Right hindlimb (tissue), 1 donor: ENCODE data around the gene KRTAP10-6.
"Not testable (repeated sequence)": the region's sequence is repeated elsewhere in the genome, so short reads cannot be mapped to it uniquely, and the experiment has no call there.

Source experiments
- DNase-seq: peaks from one replicate; pipeline ENCODE4 v3.0.0-alpha.2; 2018

The KRTAP10-6 gene

GRCh38 chr21:44592446-44593311 lies at the start of gene KRTAP10-6:
KRTAP10-6 (minus strand) TSS chr21:44592505; CDS start chr21:44592484, 21 bp downstream.
- no peak for DNase-seq

GRCh38 chr21:44640761-44641160 lies 48.5 kb upstream of the KRTAP10-6 start:
- no peak for DNase-seq

GRCh38 chr21:44639331-44639655 lies 47.0 kb upstream of the KRTAP10-6 start:
- no peak for DNase-seq

- not testable (repeated sequence) for DNase-seq
These were observed 46.4 kb upstream of the KRTAP10-6 start for GRCh38 chr21:44638506-44639330.

- DNase-seq = not testable (repeated sequence)
These were observed 45.6 kb upstream of the KRTAP10-6 start for GRCh38 chr21:44637851-44638348.

GRCh38 chr21:44637018-44637850 lies 44.9 kb upstream of the KRTAP10-6 start, which contains the start of gene KRTAP10-10:
KRTAP10-10 (plus strand) TSS chr21:44637356; CDS start chr21:44637418, 62 bp downstream.
- no peak for DNase-seq

- no peak for DNase-seq
These were observed 44.1 kb upstream of the KRTAP10-6 start for GRCh38 chr21:44636209-44637017.

GRCh38 chr21:44632067-44632466 lies 39.8 kb upstream of the KRTAP10-6 start:
- DNase-seq = no peak

GRCh38 chr21:44630440-44630839 lies 38.1 kb upstream of the KRTAP10-6 start:
- no peak for DNase-seq

GRCh38 chr21:44628707-44629391 lies 36.5 kb upstream of the KRTAP10-6 start:
- DNase-seq = no peak

- DNase-seq = not testable (repeated sequence)
These were observed 35.5 kb upstream of the KRTAP10-6 start for GRCh38 chr21:44627831-44628233.

GRCh38 chr21:44627181-44627822 lies 35.0 kb upstream of the KRTAP10-6 start:
- not testable (repeated sequence) for DNase-seq

- DNase-seq = no peak
These were observed 34.4 kb upstream of the KRTAP10-6 start, which contains the start of gene KRTAP10-9 for GRCh38 chr21:44626673-44627143. KRTAP10-9 (plus strand) TSS chr21:44627093; CDS start chr21:44627172, 79 bp downstream.

- no peak for DNase-seq
These were observed 34.0 kb upstream of the KRTAP10-6 start for GRCh38 chr21:44626262-44626661.

GRCh38 chr21:44625756-44626155 lies 33.5 kb upstream of the KRTAP10-6 start:
- DNase-seq = no peak

- DNase-seq = no peak
These were observed 31.3 kb upstream of the KRTAP10-6 start for GRCh38 chr21:44623575-44623974.

- DNase-seq = no peak
These were observed 27.6 kb upstream of the KRTAP10-6 start for GRCh38 chr21:44619886-44620285.

- DNase-seq = no peak
These were observed 26.6 kb upstream of the KRTAP10-6 start for GRCh38 chr21:44618909-44619308.

- DNase-seq = no peak
These were observed 26.2 kb upstream of the KRTAP10-6 start for GRCh38 chr21:44618504-44618903.

- no peak for DNase-seq
These were observed 24.8 kb upstream of the KRTAP10-6 start for GRCh38 chr21:44617071-44617501.
